ENCODE measurements around the gene FRYL.

DNA sequence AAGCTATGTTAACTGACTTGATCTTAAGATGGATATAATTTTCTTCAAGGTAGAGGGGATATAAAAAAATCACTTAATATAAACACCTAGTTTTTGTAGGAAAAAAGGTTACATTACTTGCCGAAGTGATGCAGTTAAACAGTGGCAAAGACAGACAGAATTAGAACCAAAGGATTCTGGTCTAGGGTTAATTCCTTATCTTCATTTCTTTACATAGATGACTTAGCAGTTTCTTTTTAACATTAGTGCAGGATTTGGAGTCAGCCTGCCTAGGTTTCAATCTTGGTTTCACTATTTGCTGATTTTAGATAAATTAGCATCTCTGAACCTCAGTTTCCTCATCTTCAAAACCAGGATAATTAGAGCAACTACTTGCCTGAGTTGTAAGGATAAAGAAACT lies 275.7 kb downstream of the FRYL start:
- no peak for TF ChIP-seq POLR2A (IDR thresholded peaks at IDR 0.05)
- TF ChIP-seq, protein P1, sequence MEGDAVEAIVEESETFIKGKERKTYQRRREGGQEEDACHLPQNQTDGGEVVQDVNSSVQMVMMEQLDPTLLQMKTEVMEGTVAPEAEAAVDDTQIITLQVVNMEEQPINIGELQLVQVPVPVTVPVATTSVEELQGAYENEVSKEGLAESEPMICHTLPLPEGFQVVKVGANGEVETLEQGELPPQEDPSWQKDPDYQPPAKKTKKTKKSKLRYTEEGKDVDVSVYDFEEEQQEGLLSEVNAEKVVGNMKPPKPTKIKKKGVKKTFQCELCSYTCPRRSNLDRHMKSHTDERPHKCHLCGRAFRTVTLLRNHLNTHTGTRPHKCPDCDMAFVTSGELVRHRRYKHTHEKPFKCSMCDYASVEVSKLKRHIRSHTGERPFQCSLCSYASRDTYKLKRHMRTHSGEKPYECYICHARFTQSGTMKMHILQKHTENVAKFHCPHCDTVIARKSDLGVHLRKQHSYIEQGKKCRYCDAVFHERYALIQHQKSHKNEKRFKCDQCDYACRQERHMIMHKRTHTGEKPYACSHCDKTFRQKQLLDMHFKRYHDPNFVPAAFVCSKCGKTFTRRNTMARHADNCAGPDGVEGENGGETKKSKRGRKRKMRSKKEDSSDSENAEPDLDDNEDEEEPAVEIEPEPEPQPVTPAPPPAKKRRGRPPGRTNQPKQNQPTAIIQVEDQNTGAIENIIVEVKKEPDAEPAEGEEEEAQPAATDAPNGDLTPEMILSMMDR (IDR thresholded peaks at IDR 0.05) = no peak

Measured in adrenal gland (tissue), 5 donors.